HG02943 (cell line): Measurements from ENCODE around the gene AIG1.
"Not testable (repeated sequence)": the region's sequence is repeated elsewhere in the genome, so short reads cannot be mapped to it uniquely, and the experiment has no call there.

Source experiments
- ATAC-seq: cut with Tn5 transposase; IDR thresholded peaks from one replicate; pipeline ENCODE4 v1.9.1; 2021; ENCODE audit warnings: mild to moderate bottlenecking, low read depth, moderate library complexity; ENCODE audit not compliant: unreplicated experiment

The AIG1 gene

GRCh38 chr6:143339223-143339622 lies 278.5 kb downstream of the AIG1 start:
- no peak for ATAC-seq

- not testable (repeated sequence) for ATAC-seq
Measured at GRCh38 chr6:143345477-143345876, 284.8 kb downstream of the AIG1 start.

GRCh38 chr6:143346004-143346403 lies 285.3 kb downstream of the AIG1 start:
- ATAC-seq: no peak

- ATAC-seq: no peak
Measured at GRCh38 chr6:143348531-143348930, 287.8 kb downstream of the AIG1 start.

DNA sequence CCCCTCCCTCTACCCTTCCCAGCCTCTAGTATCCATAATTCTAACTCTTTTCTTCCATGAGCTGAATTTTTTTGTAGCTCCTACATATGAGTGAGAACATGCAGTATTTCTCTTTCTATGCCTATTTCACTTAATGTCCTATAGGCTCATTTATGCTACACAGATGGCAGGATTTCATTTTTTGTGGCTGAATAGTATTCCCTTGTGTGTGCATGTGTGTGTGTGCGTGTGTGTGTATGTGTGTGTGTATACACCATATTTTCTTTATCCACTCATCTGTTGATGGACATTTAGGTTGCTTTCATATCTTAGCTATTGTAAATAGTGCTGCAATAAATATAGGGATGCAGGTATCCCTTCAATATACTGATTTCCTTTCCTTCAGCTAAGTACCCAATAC lies 288.8 kb downstream of the AIG1 start:
- ATAC-seq: no peak

DNA sequence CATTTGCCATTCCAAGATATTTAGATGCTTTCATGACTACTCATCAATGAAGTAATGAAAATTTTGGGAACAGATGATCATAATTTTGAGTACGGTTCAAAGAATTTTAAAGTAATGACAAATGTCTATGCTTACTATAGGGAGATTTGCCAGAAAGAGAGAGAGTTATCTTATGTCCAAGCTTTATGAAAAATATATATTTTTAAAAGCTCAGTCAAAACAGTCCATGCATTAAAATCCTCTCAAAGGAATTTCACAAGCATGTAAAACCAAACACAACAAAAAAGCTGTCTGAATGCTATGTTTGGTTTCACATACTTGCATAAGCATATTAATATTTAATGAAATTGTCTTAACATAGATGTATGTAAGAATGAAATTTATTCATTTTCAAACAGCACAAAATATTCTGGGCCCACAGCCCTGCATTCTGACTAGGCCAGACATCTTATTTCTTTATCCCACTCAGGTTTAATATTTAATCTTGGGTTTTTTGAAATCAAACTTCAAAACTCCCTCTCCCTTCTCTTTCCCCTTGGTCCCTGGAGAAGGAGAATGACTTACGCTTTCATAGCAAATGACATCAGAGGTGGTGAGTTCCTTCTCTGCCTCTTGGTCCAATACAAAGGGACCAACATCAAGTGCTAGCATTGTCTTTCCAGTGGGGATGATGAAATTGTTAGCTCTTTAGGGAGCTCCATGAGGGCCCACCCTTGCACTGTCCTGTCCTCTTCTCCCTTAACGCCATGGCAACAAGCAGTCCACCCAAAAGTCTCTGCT lies 295.6 kb downstream of the AIG1 start:
- no peak for ATAC-seq

- no peak for ATAC-seq
Measured at GRCh38 chr6:143357152-143357551, 296.5 kb downstream of the AIG1 start.

DNA sequence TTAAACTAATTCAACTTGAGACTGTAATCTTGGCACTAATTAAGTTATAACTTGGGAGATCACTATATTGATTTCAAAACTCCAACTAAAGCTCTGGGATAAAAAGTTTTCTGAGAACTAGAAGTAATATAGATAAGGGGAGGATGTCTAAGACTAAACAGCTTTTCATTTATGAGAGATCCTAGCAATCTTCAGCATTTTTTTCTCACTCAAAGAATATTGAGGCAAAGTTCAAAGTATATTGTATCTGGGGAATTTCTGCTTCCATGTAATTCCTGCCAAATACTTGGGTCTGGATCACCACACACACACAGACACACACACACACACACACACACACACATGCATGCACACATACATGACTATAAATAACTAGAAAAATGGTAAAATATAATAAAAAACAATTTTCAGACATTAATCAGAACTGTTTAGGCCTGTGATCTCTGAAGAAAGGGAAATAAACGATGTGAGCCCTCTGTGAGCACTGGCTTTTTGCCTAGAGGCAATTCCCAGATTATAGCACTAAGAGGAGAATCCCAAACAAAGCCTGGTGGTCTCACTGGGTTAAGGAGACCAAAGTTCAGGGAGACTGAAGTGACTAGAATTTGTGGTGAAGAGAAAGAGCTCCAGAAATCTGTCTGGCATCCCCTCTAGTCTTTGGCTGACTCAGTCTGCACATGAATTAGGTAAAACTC lies 297.0 kb downstream of the AIG1 start:
- no peak for ATAC-seq

DNA sequence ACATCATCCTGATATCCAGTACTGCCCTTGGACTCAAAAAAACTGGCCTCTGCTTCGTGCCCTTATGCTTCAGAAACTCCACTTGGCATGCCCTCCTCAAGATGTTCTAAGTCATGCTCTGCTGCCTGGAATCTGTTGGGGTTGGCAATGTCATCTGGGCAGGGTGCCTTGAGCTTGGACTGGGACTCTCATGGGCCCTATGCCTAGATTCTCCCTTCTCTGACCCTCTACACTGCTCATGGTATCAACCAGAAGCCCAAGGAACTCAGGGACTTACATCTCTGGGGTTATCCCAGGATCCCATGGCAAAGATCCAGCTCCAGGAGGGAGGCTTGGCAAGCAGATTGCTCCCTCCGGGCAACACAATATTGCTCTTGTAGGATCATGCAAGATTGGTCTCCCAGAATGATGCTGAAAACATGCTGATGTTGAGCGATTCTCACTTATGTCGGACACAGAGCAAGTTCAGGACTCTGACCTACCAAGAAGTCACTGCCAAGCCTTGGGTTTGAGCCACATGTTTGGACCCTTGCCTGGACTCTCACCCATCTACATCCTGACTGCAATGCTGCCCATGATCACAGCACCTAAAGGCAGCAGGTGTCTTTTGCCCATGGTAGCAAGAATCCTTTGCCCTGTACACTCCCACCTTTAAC lies 301.0 kb downstream of the AIG1 start:
- no peak for ATAC-seq

- no peak for ATAC-seq
Measured at GRCh38 chr6:143362192-143362558, 301.5 kb downstream of the AIG1 start.

GRCh38 chr6:143363299-143363698 lies 302.6 kb downstream of the AIG1 start:
- ATAC-seq: no peak

DNA sequence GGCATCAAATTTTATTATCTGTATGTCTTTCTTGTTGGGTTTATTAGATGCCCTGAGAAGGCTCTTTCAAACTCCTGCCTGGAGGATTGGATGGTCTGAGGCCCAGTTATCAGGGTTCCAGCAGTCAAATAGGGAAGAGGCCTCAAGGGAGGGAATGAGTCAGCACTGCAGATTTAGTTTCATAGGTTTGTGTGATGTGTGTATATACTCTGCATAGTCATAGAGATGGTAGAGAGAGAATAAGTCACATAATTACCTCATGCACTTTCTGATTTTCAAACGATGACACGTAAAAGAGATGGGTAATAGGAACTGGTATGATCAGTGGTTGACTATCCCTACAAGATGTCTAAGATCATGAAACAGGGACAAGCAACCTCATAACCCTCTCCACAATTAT lies 307.7 kb downstream of the AIG1 start:
- ATAC-seq: peak; percentile 87

- ATAC-seq: no peak
Measured at GRCh38 chr6:143369971-143370370, 309.3 kb downstream of the AIG1 start.

- ATAC-seq: no peak
Measured at GRCh38 chr6:143370812-143371370, 310.2 kb downstream of the AIG1 start.

- ATAC-seq: no peak
Measured at GRCh38 chr6:143372199-143372882, 311.7 kb downstream of the AIG1 start.

DNA sequence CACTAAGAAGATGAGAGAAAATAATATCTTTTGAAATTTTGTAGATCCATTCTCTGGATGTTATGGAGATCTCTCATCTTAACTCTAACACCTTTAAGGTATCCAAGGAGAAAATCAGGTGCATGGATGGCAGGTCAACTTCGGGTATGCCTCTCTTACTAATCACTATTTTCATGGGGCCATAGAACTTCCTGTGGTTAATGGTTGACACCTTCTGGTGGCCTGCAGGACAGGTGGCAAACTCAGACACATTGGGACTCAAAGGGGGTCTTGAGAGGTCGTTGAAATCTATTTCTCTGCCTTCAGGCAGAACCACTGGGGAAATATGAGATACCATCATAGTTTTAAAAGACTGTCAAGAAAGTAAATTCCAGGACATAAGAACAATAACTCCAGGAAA lies 313.3 kb downstream of the AIG1 start:
- no peak for ATAC-seq

GRCh38 chr6:143375022-143375585 lies 314.4 kb downstream of the AIG1 start:
- no peak for ATAC-seq

GRCh38 chr6:143376375-143376774 lies 315.7 kb downstream of the AIG1 start:
- no peak for ATAC-seq

DNA sequence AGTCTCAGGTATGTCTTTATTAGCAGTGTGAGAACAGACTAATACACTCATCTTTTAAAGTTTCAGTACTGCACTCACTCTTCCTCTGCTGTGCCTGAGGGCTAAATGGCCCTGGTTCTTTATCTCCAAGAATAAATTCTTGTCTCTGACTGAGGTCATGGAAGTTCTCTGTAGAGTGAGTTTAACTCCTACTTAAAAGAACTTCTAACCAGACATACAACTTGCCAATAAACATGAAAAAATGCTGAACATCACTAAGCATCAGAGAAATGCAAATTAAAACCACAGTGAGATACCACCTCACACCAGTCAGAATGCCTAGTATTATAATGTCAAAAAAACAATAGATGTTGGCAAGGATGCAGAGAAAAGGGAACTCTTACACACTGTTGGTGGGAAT lies 316.2 kb downstream of the AIG1 start:
- no peak for ATAC-seq

- ATAC-seq: no peak
Measured at GRCh38 chr6:143385636-143386035, 324.9 kb downstream of the AIG1 start.
